ENCODE measurements around the gene OR10P1. TPM values are rescaled to one million over a fixed set of nuclear protein-coding genes. Genes with fewer than 3 reads are reported as not detected.
"Not testable (repeated sequence)": the region's sequence is repeated elsewhere in the genome, so short reads cannot be mapped to it uniquely, and the experiment has no call there.

OR10P1 gene
- total RNA-seq (2014; rRNA removed; shearing (Covaris generic); ENCODE audit: low replicate concordance), result not detected in 2 replicates

DNA sequence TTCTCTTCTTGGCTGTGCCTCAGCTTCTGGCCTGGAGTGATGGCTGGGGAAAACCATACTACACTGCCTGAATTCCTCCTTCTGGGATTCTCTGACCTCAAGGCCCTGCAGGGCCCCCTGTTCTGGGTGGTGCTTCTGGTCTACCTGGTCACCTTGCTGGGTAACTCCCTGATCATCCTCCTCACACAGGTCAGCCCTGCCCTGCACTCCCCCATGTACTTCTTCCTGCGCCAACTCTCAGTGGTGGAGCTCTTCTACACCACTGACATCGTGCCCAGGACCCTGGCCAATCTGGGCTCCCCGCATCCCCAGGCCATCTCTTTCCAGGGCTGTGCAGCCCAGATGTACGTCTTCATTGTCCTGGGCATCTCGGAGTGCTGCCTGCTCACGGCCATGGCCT lies at the start of gene OR10P1:
OR10P1 (plus strand) TSS at position 40 of the 400 bp plus-strand sequence; CDS start at position 40, 0 bp downstream.
- in situ Hi-C loops (cut with HindIII; ENCODE audit: low pct_unique_long_range_greater_than_20kb, low sequenced_read_pairs), result no loop called here
- DNase-seq (ENCODE audit: low read depth), result no peak

GRCh38 chr12:55590152-55590551 lies 46.5 kb upstream of the OR10P1 start:
- in situ Hi-C loops (cut with HindIII; ENCODE audit: low pct_unique_long_range_greater_than_20kb, low sequenced_read_pairs); DNase-seq (ENCODE audit: low read depth): not testable (repeated sequence)

DNA sequence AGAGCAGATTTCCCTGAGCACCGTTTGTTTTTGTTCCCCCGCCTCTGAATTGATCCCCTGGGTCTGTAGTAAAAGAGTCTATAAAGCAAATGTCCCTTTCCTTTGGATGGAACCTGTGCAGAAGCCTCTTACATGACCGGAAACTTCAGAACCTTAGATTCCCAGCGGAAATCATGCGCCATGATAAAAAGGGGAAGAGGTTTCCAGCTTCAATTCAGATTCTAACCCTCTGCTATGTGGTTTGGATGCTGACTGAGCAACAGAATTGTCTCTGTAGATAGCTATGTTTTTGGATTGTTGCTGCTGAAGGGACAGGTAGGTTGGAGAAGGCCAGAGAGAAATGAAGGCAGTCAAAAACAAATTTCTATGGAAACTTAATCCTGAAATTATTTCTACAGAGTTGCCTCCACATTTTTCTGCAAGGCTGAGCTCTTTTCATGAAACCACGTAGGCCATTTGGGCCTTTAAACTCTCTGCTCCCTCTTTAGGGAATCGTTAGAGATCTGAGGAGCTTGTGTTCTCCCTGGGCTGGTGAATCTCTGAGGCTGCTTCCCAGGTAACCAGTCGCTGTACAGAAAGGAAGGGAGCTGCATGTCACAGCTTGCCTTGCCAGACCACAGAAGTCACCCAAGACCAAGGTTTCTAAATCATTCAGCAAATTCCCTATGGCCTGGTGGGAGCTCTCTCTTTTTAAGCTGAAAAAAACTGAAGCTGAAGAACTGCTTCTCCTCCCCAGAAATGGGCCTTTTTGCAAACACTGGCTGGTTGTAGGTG lies 28.7 kb upstream of the OR10P1 start:
- in situ Hi-C loops (cut with HindIII; ENCODE audit: low pct_unique_long_range_greater_than_20kb, low sequenced_read_pairs), result no loop called here
- no peak for DNase-seq (ENCODE audit: low read depth)

GRCh38 chr12:55610598-55610997 lies 26.1 kb upstream of the OR10P1 start:
- in situ Hi-C loops (cut with HindIII; ENCODE audit: low pct_unique_long_range_greater_than_20kb, low sequenced_read_pairs), result no loop called here
- DNase-seq (ENCODE audit: low read depth), result no peak

DNA sequence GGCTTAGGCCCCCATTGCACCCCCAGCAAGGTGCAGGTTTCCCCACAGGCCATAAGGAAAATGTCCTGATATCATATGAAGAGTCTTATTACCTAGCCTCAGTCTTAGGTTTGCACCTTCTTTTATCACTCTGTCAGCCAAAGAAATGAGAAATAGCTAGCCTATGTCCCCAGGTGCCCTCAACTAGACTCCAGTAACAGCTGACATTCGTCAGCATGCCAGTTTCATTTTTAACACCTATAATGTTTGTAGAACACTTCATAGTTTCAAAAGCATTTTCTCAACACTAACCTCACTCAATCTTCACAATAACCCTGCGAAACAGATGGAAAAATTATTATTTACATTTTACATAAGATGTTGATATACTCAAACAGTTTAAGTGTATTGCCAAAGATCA lies 24.0 kb upstream of the OR10P1 start:
- in situ Hi-C loops (cut with HindIII; ENCODE audit: low pct_unique_long_range_greater_than_20kb, low sequenced_read_pairs), result no loop called here
- DNase-seq (ENCODE audit: low read depth), result no peak

DNA sequence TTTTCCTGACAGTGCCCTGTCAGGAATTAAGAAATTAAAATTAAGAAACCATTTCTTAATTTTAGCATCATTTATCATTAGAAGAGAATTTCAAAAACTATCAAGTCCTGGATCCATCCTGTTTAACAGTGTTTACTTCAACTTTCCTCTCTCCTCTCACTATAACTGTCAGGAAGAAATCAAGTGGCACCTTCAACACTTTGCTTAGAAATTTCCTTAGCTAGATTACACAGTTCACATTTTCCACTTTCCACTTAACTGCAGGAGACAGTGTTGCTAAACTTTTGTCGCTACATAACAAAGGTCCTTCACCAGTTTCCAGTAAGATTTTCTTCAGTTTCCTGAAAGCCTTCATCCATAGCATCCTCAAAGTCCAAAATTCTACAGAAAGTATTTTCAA lies 21.9 kb upstream of the OR10P1 start:
- no peak for DNase-seq (ENCODE audit: low read depth)
- in situ Hi-C loops (cut with HindIII; ENCODE audit: low pct_unique_long_range_greater_than_20kb, low sequenced_read_pairs), result no loop called here

DNA sequence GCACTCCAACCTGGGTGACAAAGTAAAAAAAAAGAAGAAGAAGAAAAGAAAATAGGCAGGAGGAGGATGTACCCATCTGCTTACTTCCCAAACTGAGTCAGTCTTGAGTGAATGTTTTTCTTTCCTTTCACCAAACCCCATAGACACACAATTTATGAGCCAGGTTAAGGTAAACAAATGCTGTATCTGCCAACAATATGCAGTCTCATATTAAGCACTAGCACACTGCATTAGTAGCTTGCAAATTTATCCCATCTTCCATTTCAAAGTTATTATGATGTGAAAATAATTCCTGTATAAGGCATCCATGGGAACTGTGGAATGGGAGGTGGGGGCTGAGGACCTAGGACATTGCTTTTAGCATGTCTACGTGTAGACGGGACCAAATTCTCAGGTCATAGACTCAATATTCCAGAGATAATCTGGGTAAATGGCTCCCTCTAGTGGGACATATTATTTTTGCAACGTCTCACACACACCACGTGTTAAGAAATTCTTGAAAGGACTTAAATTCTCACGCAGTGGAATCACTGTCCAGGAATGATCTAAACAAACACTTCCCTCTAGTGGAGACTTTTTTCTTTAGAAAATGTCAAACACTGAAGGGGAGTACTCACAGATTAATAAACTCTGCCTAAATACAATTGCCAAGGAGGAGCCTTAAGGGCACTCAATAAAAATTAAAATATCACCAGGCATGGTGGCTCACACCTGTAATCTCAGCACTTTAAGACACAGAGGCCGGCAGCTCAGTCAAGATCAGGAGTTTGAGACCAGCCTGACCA lies 17.1 kb upstream of the OR10P1 start:
- DNase-seq (ENCODE audit: low read depth), result peak; percentile 83
- in situ Hi-C loops (cut with HindIII; ENCODE audit: low pct_unique_long_range_greater_than_20kb, low sequenced_read_pairs), result no loop called here

- DNase-seq (ENCODE audit: low read depth), result no peak
- in situ Hi-C loops (cut with HindIII; ENCODE audit: low pct_unique_long_range_greater_than_20kb, low sequenced_read_pairs), result no loop called here
These were observed 12.6 kb upstream of the OR10P1 start for GRCh38 chr12:55624056-55624455.

DNA sequence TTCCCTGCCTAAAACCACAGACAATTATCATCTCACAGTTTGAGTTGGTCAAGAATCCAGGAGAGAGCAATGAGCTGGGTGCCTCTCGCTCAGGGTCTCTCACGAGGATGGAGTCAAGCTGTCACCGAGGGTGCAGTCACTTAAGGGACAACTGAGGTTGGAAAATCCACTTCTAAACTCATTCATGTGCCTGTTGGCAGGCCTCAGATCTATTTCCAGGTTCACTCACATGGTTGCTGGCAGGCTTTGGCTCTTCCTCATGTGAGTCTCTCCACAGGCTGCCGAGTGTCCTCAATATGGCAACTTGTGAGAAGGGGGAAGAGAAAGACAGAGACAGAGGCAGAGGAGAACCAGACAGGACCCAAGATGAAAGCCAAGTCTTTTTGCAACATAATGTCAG lies 10.5 kb upstream of the OR10P1 start:
- no peak for DNase-seq (ENCODE audit: low read depth)
- in situ Hi-C loops (cut with HindIII; ENCODE audit: low pct_unique_long_range_greater_than_20kb, low sequenced_read_pairs), result no loop called here

DNA sequence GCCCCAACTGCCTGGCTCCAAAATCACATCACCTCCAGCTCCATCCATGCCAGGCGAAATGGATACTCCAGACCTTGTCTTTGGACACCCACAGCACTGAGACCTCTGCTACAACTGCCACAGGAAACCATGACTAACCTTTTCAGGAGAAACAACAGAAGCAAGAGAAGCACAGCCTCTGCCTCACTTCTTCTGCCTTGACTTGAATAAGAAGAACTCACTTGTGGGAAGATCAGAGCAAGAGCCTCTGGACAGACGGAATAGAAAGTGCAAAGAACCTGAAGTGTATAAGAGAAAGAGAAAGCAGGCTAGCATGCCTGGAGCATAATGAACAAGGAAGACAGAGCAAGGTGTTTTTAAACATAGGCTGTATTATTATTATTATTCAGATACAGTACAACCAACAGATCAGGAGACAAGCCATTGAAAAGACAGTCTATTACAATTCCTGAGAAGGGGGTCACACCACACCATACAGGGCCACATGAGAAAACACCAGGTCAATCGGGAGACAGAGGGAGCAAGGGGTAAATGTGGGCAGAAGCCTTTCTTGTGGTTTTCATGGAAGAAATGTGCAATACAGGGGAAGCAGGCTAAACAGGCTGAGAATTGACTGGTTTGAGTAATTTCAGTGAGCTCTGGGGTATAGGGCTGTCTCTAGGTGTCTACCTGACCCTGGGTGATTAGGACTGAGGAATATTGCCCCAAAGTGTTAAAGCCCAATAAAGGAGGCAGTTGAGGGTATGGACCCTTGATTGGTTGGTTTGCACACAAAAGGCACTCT lies 7.4 kb upstream of the OR10P1 start:
- in situ Hi-C loops (cut with HindIII; ENCODE audit: low pct_unique_long_range_greater_than_20kb, low sequenced_read_pairs), result no loop called here
- DNase-seq (ENCODE audit: low read depth), result no peak

- no peak for DNase-seq (ENCODE audit: low read depth)
- in situ Hi-C loops (cut with HindIII; ENCODE audit: low pct_unique_long_range_greater_than_20kb, low sequenced_read_pairs), result no loop called here
These were observed 5.6 kb upstream of the OR10P1 start for GRCh38 chr12:55631056-55631455.

GRCh38 chr12:55631733-55632132 lies 5.0 kb upstream of the OR10P1 start:
- no peak for DNase-seq (ENCODE audit: low read depth)
- in situ Hi-C loops (cut with HindIII; ENCODE audit: low pct_unique_long_range_greater_than_20kb, low sequenced_read_pairs), result no loop called here

GRCh38 chr12:55633151-55633550 lies 3.5 kb upstream of the OR10P1 start:
- in situ Hi-C loops (cut with HindIII; ENCODE audit: low pct_unique_long_range_greater_than_20kb, low sequenced_read_pairs), result no loop called here
- no peak for DNase-seq (ENCODE audit: low read depth)

DNA sequence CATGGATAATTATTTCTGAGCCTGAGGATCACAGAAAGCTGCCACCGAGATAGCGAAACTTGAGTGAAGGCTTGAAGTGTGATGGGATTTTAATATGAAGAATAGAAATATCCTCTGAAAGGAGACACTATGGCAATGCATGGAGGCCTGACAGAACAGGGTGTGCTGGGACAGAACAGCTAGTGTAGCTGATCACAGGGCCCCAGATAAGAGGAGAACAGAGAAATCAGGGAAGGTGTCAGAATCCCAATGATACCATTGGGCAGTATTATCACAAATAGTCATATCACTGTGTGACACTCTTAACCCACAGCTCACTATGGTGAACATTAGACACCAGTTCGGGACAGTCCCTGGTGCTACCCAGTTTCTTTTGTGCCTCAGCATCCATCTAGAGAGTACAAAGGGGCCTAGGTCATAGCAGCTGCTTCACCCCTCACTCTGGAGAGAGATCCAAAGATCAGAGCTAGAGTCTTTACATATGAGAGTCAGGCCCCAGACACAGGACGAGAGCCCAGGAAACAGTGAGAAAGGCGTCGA lies 506 bp upstream of the OR10P1 start:
- in situ Hi-C loops (cut with HindIII; ENCODE audit: low pct_unique_long_range_greater_than_20kb, low sequenced_read_pairs), result no loop called here

DNA sequence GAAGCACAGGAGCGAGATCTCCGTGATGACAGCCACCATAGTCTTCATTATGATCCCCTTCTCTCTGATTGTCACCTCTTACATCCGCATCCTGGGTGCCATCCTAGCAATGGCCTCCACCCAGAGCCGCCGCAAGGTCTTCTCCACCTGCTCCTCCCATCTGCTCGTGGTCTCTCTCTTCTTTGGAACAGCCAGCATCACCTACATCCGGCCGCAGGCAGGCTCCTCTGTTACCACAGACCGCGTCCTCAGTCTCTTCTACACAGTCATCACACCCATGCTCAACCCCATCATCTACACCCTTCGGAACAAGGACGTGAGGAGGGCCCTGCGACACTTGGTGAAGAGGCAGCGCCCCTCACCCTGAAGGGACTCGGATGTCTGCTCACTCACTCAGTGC lies 775 bp downstream of the OR10P1 start:
- no peak for DNase-seq (ENCODE audit: low read depth)
- in situ Hi-C loops (cut with HindIII; ENCODE audit: low pct_unique_long_range_greater_than_20kb, low sequenced_read_pairs), result no loop called here

More for the DNA sequence above, 506 bp upstream of the OR10P1 start:
- DNase-seq (ENCODE audit: low read depth), result no peak

GRCh38 chr12:55641595-55641994 lies 4.9 kb downstream of the OR10P1 start:
- DNase-seq (ENCODE audit: low read depth), result no peak
- in situ Hi-C loops (cut with HindIII; ENCODE audit: low pct_unique_long_range_greater_than_20kb, low sequenced_read_pairs), result no loop called here

- in situ Hi-C loops (cut with HindIII; ENCODE audit: low pct_unique_long_range_greater_than_20kb, low sequenced_read_pairs), result no loop called here
- no peak for DNase-seq (ENCODE audit: low read depth)
These were observed 5.6 kb downstream of the OR10P1 start for GRCh38 chr12:55642267-55642666.

GRCh38 chr12:55642669-55643068 lies 6.0 kb downstream of the OR10P1 start:
- no peak for DNase-seq (ENCODE audit: low read depth)
- in situ Hi-C loops (cut with HindIII; ENCODE audit: low pct_unique_long_range_greater_than_20kb, low sequenced_read_pairs), result no loop called here

- DNase-seq (ENCODE audit: low read depth), result no peak
- in situ Hi-C loops (cut with HindIII; ENCODE audit: low pct_unique_long_range_greater_than_20kb, low sequenced_read_pairs), result no loop called here
These were observed 7.9 kb downstream of the OR10P1 start for GRCh38 chr12:55644591-55644990.
